ENCODE data around the gene DDX56. TPM values are rescaled to one million over a fixed set of nuclear protein-coding genes. Genes with fewer than 3 reads are reported as not detected.
A peak's percentile ranks its signal among the peaks of the same experiment; 100 is the strongest.

Gene DDX56
- total RNA-seq, 1 donor from 2014 or later: 64.1 TPM

GRCh38 chr7:44538093-44538797, 35.5 kb downstream of the DDX56 start:
- no peak for DNase-seq (ENCODE audit: low spot score)

GRCh38 chr7:44537442-44537841, 36.3 kb downstream of the DDX56 start:
- DNase-seq (ENCODE audit: low spot score): no peak

GRCh38 chr7:44536090-44536489, 37.6 kb downstream of the DDX56 start:
- no peak for DNase-seq (ENCODE audit: low spot score)

GRCh38 chr7:44535348-44536064, 38.2 kb downstream of the DDX56 start:
- DNase-seq (ENCODE audit: low spot score): no peak

GRCh38 chr7:44534501-44534900, 39.2 kb downstream of the DDX56 start:
- peak; percentile 47 for DNase-seq (ENCODE audit: low spot score)

GRCh38 chr7:44534087-44534486, 39.6 kb downstream of the DDX56 start:
- DNase-seq (ENCODE audit: low spot score): no peak

- DNase-seq (ENCODE audit: low spot score): peak; percentile 81
Measured at GRCh38 chr7:44533301-44534055, 40.2 kb downstream of the DDX56 start.

- peak; percentile 87 for DNase-seq (ENCODE audit: low spot score)
Measured at GRCh38 chr7:44531421-44532380, 42.0 kb downstream of the DDX56 start.

- peak; percentile 81 for DNase-seq (ENCODE audit: low spot score)
Measured at GRCh38 chr7:44530990-44531389, 42.7 kb downstream of the DDX56 start.

GRCh38 chr7:44524811-44525388, 48.8 kb downstream of the DDX56 start:
- no peak for DNase-seq (ENCODE audit: low spot score)

- DNase-seq (ENCODE audit: low spot score): no peak
Measured at GRCh38 chr7:44522315-44522714, 51.4 kb downstream of the DDX56 start.

GRCh38 chr7:44521347-44522095, 52.2 kb downstream of the DDX56 start:
- peak; percentile 71 for DNase-seq (ENCODE audit: low spot score)

GRCh38 chr7:44520574-44520973, 53.1 kb downstream of the DDX56 start:
- no peak for DNase-seq (ENCODE audit: low spot score)

GRCh38 chr7:44519546-44519945, 54.2 kb downstream of the DDX56 start:
- no peak for DNase-seq (ENCODE audit: low spot score)

GRCh38 chr7:44518761-44519160, 54.9 kb downstream of the DDX56 start:
- DNase-seq (ENCODE audit: low spot score): no peak

- no peak for DNase-seq (ENCODE audit: low spot score)
Measured at GRCh38 chr7:44517175-44517574, 56.5 kb downstream of the DDX56 start.
